Thyroid gland (tissue), 4 donors: ENCODE results near the gene AMMECR1L. TPM values are rescaled to one million over a fixed set of nuclear protein-coding genes. Genes with fewer than 3 reads are reported as not detected.

Experiments used
- DNase-seq, 2 donors: peaks; one replicate each; pipeline ENCODE4 v3.0.0-alpha.2; 2019
- H3K27ac ChIP-seq, 3 donors: fragments of 200-600 bp; sonication (generic); 1 replicate in 2 of 3; 2 replicates in 1 of 3; pipeline ENCODE4 v1.5.1; 2016 to 2019; ENCODE audit warnings: mild to moderate bottlenecking in 1 of 3, moderate library complexity in 1 of 3
- H3K27me3 ChIP-seq: fragments of 200-600 bp; sonication (generic); one replicate; pipeline ENCODE4 v1.5.1; 2019
- H3K36me3 ChIP-seq, 2 donors: fragments of 200-600 bp; sonication (generic); one replicate each; pipeline ENCODE4 v1.5.1; 2016 to 2019
- H3K4me1 ChIP-seq, 2 donors: fragments of 200-600 bp; sonication (generic); one replicate each; pipeline ENCODE4 v1.5.1; 2017 to 2019
- H3K4me3 ChIP-seq, 3 donors: fragments of 200-600 bp; sonication (generic); replicated peaks in 1 of 3; 1 replicate in 2 of 3; 2 replicates in 1 of 3; pipeline ENCODE4 v1.5.1; 2016; ENCODE audit warnings: mild to moderate bottlenecking in 1 of 3
- H3K9me3 ChIP-seq: fragments of 200-600 bp; sonication (generic); one replicate; pipeline ENCODE4 v1.5.1; 2017
- POLR2A ChIP-seq, 2 donors: fragments of 450-650 bp; IDR thresholded peaks; one replicate each; pipeline ENCODE4 v1.6.1; 2017; ENCODE audit warnings: antibody characterized with exemption in 2 of 2, mild to moderate bottlenecking in 2 of 2, moderate library complexity in 1 of 2
- WGBS, 2 donors: methylation state at CpG; one replicate each; pipeline ENCODE4 v1.1.5; 2017; 5-methylcytosine and 5-hydroxymethylcytosine counted together
- intact Hi-C: fragments of 100-400 bp; cut with DNase I; formaldehyde crosslinking; loops from one replicate; pipeline ENCODE4 v1.15.1; 2023
- total RNA-seq, 4 donors: library from RNA; depleted of rRNA; stranded (reverse); fragments of >200 nt; gene quantifications; one replicate each; pipeline ENCODE4 v1.2.3, GENCODE V29; 2016
- TF ChIP-seq, protein P1 (sequence below), 6 experiments: fragments of 200-600 bp in 3 of 6; fragments of 450-650 bp in 3 of 6; sonication (generic) in 3 of 6; IDR thresholded peaks; one replicate each; pipeline ENCODE4 v1.5.1; 2016 to 2019; ENCODE audit warnings: antibody characterized with exemption in 6 of 6, mild to moderate bottlenecking in 2 of 6, inconsistent platforms in 1 of 6, moderate library complexity in 1 of 6

The AMMECR1L gene
- total RNA-seq, 4 donors from 2014 or later: 10.3 to 13.4 (median 11.5) TPM

DNA sequence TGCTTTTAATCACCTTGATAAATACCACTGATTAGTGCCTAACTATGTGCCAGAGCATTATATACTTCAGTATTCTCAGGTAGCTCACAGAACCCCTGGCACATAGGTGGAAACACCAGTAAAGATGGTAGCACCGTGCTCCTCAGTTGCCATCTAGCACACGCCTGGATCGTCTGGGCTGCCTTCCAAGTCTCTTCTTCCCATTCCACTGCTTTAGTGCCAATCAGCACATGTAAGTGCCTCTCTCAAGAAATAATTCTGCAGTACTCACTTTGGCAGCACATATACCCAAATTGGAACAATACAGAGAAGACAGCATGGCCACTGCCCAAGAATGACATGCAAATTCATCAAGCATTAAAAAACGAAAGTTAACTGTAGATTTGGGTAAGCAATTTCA lies 40.8 kb downstream of the AMMECR1L start:
- 31 to 43% methylated on average over 4 of the region's 4 CpGs for WGBS, 2 donors
- Histone ChIP-seq H3K27ac (no peak overlapping the region), H3K4me3 (no peak overlapping the region), H3K9me3 (no peaks in the 10 kb centered on the region), H3K36me3 (peaks cover 18 to 24% of the 10 kb centered on the region in 2 donors), H3K27me3 (no peaks in the 10 kb centered on the region), H3K4me1 (peaks cover 0 to 3% of the 10 kb centered on the region in 2 donors)
- TF ChIP-seq, protein P1, sequence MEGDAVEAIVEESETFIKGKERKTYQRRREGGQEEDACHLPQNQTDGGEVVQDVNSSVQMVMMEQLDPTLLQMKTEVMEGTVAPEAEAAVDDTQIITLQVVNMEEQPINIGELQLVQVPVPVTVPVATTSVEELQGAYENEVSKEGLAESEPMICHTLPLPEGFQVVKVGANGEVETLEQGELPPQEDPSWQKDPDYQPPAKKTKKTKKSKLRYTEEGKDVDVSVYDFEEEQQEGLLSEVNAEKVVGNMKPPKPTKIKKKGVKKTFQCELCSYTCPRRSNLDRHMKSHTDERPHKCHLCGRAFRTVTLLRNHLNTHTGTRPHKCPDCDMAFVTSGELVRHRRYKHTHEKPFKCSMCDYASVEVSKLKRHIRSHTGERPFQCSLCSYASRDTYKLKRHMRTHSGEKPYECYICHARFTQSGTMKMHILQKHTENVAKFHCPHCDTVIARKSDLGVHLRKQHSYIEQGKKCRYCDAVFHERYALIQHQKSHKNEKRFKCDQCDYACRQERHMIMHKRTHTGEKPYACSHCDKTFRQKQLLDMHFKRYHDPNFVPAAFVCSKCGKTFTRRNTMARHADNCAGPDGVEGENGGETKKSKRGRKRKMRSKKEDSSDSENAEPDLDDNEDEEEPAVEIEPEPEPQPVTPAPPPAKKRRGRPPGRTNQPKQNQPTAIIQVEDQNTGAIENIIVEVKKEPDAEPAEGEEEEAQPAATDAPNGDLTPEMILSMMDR (IDR thresholded peaks at IDR 0.05): no peak
- no peak for TF ChIP-seq POLR2A (IDR thresholded peaks at IDR 0.05)
- intact Hi-C loops: no loop called here
- DNase-seq: peak; percentile 66 to 70

DNA sequence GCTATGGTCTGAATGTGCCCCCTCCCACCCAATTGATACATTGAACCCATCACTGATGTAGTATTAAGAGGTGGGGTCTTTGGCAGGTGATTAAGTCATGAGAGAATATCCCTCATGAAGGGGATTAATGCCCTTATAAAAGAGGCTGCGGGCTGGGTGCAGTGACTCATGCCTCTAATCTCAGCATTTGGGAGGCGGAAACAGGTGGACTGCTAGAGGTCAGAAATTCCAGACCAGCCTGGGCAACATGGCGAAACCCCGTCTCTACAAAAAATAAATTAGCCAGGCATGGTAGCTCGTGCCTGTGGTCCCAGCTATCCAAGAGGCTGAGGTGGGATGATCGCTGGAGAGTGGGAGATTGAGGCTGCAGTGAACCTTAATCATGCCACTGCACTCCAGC lies 42.1 kb downstream of the AMMECR1L start:
- Histone ChIP-seq H3K9me3 (no peaks in the 10 kb centered on the region), H3K4me1 (peaks cover 0 to 3% of the 10 kb centered on the region in 2 donors), H3K27me3 (no peaks in the 10 kb centered on the region), H3K4me3 (no peak overlapping the region), H3K27ac (no peak overlapping the region), H3K36me3 (peaks cover 18 to 24% of the 10 kb centered on the region in 2 donors)
- DNase-seq: no peak
- no peak for TF ChIP-seq POLR2A (IDR thresholded peaks at IDR 0.05)
- TF ChIP-seq, protein P1 (IDR thresholded peaks at IDR 0.05): no peak
- intact Hi-C loops: no loop called here
- WGBS, 2 donors: 99 to 100% methylated on average over 6 of the region's 6 CpGs

DNA sequence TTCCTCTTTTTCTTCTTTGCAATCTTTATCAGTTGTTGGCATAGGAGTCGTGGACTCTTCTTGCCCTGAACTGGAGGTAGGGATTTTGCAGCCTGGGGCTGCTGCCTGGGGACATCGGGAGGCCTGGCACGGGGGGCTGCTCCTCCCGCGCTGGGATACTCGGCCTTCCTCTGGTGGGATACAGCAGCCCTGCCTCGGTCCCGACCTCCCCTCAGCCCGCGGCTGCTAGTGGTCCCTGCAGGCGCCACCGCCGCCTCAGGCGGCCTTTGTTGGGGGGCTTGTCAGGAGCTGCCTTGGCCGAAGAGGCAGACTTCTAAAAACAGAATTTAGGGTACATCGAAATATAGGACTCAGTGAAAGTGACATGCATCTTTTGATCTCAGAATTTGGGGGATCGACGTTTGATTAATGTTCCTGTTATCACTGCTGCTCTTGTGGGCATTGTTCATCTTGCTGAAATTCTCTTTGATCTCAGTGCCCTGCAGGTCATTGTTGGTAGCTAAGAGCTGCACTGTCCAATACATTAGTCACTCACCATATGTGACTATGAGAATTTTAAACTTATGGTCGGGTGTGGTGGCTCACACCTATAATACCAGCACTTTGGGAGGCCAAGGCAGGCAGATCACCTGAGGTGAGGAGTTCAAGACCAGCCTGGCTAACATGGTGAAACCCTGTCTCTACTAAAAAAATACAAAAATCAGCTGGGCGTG lies 44.1 kb downstream of the AMMECR1L start:
- DNase-seq: no peak
- TF ChIP-seq POLR2A (IDR thresholded peaks at IDR 0.05): no peak
- TF ChIP-seq, protein P1 (IDR thresholded peaks at IDR 0.05): no peak
- Histone ChIP-seq H3K27me3 (no peaks in the 10 kb centered on the region), H3K36me3 (peaks cover 1 to 9% of the 10 kb centered on the region in 2 donors), H3K4me1 (peaks cover 0 to 3% of the 10 kb centered on the region in 2 donors), H3K9me3 (no peaks in the 10 kb centered on the region), H3K4me3 (no peak overlapping the region), H3K27ac (no peak overlapping the region)
- intact Hi-C loops: no loop called here
- 74 to 80% methylated on average over 13 to 20 of the region's 20 CpGs for WGBS, 2 donors

DNA sequence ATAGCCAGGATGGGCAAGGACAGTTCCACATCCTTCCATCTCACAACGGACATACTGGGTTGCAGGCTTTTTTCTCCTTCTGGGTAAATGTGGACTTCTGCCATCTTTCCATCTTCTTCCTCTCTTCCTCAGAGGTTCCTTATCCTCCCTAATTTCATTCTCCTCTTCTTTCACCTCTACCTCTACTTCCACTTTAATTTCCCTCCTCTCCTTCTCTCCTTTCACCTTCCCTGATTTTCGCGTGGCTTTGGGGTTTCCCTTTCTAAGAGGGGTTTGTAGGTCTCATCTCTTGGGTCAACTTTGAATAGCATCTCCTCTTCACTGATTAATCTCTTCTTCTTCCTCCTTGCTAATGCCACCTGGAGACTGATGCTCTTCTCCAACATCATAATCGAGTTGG lies 44.9 kb downstream of the AMMECR1L start:
- peaks cover 0 to 3% of the 10 kb centered on the region in 2 donors for H3K4me1 ChIP-seq
- DNase-seq: no peak
- no peak overlapping the region for H3K27ac ChIP-seq
- H3K27me3 ChIP-seq: no peaks in the 10 kb centered on the region
- intact Hi-C loops: no loop called here
- WGBS, 2 donors: 88% methylated on average over 4 of the region's 4 CpGs
- no peak overlapping the region for H3K4me3 ChIP-seq
- peaks cover 0 to 2% of the 10 kb centered on the region in 2 donors for H3K36me3 ChIP-seq
- no peaks in the 10 kb centered on the region for H3K9me3 ChIP-seq
- TF ChIP-seq, protein P1 (IDR thresholded peaks at IDR 0.05): no peak
- no peak for TF ChIP-seq POLR2A (IDR thresholded peaks at IDR 0.05)

DNA sequence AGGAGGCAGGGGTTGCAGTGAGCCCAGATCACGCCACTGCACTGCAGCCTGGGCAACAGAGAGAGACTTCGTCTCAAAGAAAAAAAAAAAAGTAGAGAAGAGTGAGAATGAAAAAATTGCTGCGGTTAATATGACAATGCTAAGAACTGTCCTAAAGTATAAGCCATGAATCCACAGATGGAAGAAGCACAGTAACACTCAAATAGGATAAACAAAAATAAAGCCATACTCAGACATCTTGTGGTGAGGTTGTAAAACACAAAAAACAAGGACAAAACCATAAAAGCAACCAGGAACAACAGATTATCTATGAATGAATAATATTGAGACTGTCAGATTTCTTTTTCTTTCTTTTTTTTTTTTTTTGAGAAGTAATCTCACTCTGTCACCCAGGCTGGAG lies 50.8 kb downstream of the AMMECR1L start:
- Histone ChIP-seq H3K27me3 (no peaks in the 10 kb centered on the region), H3K4me1 (no peaks in the 10 kb centered on the region), H3K36me3 (no peaks in the 10 kb centered on the region), H3K9me3 (no peaks in the 10 kb centered on the region), H3K4me3 (no peak overlapping the region), H3K27ac (no peak overlapping the region)
- TF ChIP-seq, protein P1 (IDR thresholded peaks at IDR 0.05): no peak
- TF ChIP-seq POLR2A (IDR thresholded peaks at IDR 0.05): no peak
- 68 to 94% methylated on average over 3 of the region's 3 CpGs for WGBS, 2 donors
- DNase-seq: no peak
- intact Hi-C loops: no loop called here
